ENCODE data around the gene NKX3-2.
A peak's percentile ranks its signal among the peaks of the same experiment; 100 is the strongest.

Gene NKX3-2

DNA sequence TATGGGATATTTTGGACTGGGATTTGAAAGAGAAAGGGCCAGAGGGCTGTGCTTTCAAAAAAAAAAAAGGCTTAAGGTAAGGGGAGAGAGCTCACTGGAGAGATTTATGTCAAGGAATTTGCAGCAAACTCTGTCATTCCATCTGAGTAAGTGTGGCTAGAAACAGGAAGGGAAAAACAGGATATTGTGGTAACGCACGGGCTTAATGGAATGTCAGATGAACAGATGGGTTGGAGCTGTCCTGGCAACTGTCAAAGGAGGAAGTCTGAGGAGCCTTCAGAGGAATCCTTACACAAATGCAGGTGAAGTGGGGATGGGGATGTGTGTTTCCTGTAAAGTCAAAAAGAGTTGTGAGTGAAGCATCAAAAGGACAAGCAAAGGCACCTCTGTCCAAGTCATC lies 15.1 kb upstream of the NKX3-2 start:
- TF ChIP-seq POLR2AphosphoS5 (IDR thresholded peaks at IDR 0.05; ENCODE audit: low read depth, low read length) (no peak), POLR2A (IDR thresholded peaks at IDR 0.05; ENCODE audit: low read depth, low read length) (no peak), TAF1 (IDR thresholded peaks at IDR 0.05; ENCODE audit: borderline replicate concordance, low read depth, low read length) (no peak)
- DNase-seq (ENCODE audit: insufficient read length) = no peak
- FAIRE-seq = no peak

- TF ChIP-seq POLR2AphosphoS5 (IDR thresholded peaks at IDR 0.05; ENCODE audit: low read depth, low read length) (no peak), TAF1 (IDR thresholded peaks at IDR 0.05; ENCODE audit: borderline replicate concordance, low read depth, low read length) (no peak), POLR2A (IDR thresholded peaks at IDR 0.05; ENCODE audit: low read depth, low read length) (no peak)
- FAIRE-seq (no peak), DNase-seq (ENCODE audit: insufficient read length) (no peak)
Observed at GRCh38 chr4:13558881-13559280, 14.6 kb upstream of the NKX3-2 start.

DNA sequence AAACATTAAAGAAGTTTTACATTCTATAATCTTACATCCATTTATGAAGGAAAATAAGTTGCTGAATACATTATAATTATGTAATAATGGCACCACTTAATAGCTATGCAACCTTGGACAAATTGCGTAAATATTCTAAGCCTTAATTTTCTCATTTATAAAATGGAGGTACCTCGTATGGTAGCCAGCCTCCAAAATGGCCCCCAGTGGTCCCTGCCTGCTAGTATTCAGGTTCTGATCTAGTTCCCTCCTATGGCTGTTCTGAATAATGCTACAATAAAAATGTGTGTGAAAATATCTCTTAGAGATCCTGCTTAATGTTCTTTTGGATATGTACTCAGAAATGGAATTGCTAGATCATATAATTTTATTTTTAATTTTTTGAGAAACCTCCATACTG lies 11.0 kb upstream of the NKX3-2 start:
- DNase-seq (ENCODE audit: insufficient read length) (no peak), FAIRE-seq (no peak)
- no peak for TF ChIP-seq POLR2A (IDR thresholded peaks at IDR 0.05; ENCODE audit: low read depth, low read length)
- no peak for TF ChIP-seq POLR2AphosphoS5 (IDR thresholded peaks at IDR 0.05; ENCODE audit: low read depth, low read length)
- no peak for TF ChIP-seq TAF1 (IDR thresholded peaks at IDR 0.05; ENCODE audit: borderline replicate concordance, low read depth, low read length)

DNA sequence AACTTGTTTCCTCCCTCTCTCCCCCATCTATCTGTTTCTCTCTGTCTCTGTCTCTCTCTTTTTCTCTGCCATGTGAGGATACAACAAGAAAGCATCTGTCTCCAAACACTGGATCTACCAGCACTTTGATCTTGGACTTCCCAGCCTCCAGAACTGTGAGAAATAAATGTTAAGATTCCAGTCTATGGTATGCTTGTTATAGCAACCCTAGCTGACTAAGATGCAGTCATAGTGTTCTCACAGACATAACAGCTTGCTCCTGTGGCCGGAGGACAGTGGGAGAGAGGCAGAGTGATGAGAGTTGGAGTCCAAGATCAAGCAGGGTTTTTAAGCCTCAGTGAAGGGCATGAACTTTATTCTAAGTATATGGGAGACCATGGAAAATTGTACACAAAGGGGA lies 8.8 kb upstream of the NKX3-2 start:
- FAIRE-seq = no peak
- DNase-seq (ENCODE audit: insufficient read length) = no peak
- TF ChIP-seq POLR2AphosphoS5 (IDR thresholded peaks at IDR 0.05; ENCODE audit: low read depth, low read length) (no peak), POLR2A (IDR thresholded peaks at IDR 0.05; ENCODE audit: low read depth, low read length) (no peak), TAF1 (IDR thresholded peaks at IDR 0.05; ENCODE audit: borderline replicate concordance, low read depth, low read length) (no peak)

GRCh38 chr4:13548984-13549546 lies 4.8 kb upstream of the NKX3-2 start:
- DNase-seq (ENCODE audit: insufficient read length) (peak; percentile 67), FAIRE-seq (peak; percentile 93)
- TF ChIP-seq POLR2AphosphoS5 (IDR thresholded peaks at IDR 0.05; ENCODE audit: low read depth, low read length) (no peak), TAF1 (IDR thresholded peaks at IDR 0.05; ENCODE audit: borderline replicate concordance, low read depth, low read length) (no peak), POLR2A (IDR thresholded peaks at IDR 0.05; ENCODE audit: low read depth, low read length) (no peak)

DNA sequence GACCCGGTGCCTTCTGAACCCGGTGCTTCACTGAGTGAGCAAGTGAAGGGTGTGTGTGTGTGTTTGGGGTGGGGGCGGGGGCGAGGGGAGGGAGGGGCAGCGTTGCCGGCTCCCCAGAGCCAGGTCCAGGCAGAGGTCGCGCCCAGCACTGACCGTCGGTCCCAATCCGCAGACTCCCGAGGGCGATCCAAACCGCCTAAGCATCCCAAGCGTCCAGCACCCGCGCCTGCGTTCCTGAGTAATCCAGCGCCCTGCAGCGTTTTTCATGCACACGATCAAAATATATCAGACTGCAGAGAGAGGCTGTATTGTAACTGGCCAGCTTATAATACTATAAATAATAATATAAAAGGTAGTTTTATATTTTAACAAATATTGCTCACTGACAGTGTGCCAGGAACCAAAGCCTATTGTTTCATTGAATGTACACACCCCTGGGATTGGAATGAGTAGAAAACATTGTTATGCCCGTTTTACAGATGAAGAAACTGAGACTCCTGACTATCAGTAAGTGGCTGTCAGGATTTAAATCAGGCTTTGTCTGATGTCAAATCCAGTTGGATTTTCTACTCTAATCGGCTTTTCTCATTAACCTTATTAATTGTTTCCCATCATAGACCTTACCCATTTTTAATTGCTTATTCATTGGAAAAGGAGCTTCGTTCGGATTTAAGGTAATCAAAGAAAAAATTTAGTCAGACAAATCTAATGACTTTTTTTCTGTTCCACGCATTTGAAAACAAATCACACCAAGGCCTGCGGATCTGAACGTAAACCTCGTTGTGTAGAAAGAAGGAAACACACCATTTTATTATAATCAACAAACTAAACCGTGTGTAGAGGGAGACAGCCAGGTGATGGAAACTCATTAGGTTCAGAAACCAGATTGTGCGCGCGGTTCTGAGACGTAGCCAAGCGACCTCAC lies 4.0 kb upstream of the NKX3-2 start:
- FAIRE-seq (no peak), DNase-seq (ENCODE audit: insufficient read length) (no peak)
- TF ChIP-seq POLR2AphosphoS5 (IDR thresholded peaks at IDR 0.05; ENCODE audit: low read depth, low read length) (no peak), TAF1 (IDR thresholded peaks at IDR 0.05; ENCODE audit: borderline replicate concordance, low read depth, low read length) (no peak), POLR2A (IDR thresholded peaks at IDR 0.05; ENCODE audit: low read depth, low read length) (no peak)

DNA sequence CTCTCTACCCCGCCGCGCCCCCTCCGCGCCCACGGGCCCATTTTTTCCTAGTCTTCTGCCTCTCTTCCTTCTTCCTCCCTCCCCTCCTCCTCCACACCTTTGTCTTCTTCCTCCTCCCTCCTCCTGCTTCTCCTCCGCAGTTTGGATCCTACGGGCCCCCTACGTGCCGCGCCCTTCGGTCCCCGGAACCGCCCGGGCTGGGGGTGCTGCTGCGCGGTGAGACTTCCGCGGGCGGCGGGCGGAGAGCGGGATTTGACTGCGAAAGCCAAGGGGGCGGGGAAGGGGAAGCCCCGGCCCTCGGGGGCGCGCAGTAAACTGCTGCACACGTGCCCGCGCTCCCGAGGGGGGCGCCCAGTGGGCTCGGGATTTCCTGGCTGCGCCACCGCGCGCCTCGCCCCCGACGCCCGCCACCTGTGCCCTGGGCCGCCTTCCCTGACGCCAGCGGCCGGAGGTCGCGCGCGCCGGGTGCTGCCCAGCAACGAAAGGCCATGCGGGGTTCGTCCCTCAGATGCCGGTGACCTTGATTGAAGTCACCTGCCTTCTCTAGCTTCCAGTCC lies 3.3 kb upstream of the NKX3-2 start:
- no peak for FAIRE-seq
- TF ChIP-seq POLR2AphosphoS5 (IDR thresholded peaks at IDR 0.05; ENCODE audit: low read depth, low read length) (no peak), TAF1 (IDR thresholded peaks at IDR 0.05; ENCODE audit: borderline replicate concordance, low read depth, low read length) (no peak), POLR2A (IDR thresholded peaks at IDR 0.05; ENCODE audit: low read depth, low read length) (no peak)
- peak; percentile 40 for DNase-seq (ENCODE audit: insufficient read length)

DNA sequence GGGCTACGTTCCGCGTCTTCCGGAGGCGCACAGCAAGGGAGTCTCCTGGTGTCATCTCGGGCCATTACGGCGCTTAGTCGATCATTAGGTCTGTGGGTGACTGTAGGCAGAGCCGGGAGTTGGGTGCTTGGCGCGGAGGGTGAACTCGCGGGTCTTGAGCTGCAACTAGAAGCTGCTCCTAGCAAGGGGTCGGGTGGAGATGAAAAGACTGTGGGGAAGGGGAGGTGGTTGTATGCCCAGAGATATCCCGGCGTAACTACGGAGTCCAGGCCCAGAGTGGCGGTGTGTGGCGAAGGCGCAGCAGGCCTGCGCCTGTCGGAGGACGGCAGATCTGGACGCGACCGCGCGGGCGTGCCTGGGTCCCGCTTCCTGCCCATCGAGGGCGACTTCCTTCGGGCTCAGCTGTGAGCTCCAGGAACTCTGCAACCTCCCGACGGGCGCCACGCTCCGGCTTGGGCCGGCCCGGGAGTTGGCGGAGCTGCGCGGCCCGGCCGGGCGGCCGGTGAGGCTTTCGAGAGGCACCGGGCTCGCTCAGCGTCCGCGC lies 2.7 kb upstream of the NKX3-2 start:
- peak; percentile 19 for DNase-seq (ENCODE audit: insufficient read length)
- TF ChIP-seq POLR2AphosphoS5 (IDR thresholded peaks at IDR 0.05; ENCODE audit: low read depth, low read length) (no peak), POLR2A (IDR thresholded peaks at IDR 0.05; ENCODE audit: low read depth, low read length) (no peak), TAF1 (IDR thresholded peaks at IDR 0.05; ENCODE audit: borderline replicate concordance, low read depth, low read length) (no peak)

DNA sequence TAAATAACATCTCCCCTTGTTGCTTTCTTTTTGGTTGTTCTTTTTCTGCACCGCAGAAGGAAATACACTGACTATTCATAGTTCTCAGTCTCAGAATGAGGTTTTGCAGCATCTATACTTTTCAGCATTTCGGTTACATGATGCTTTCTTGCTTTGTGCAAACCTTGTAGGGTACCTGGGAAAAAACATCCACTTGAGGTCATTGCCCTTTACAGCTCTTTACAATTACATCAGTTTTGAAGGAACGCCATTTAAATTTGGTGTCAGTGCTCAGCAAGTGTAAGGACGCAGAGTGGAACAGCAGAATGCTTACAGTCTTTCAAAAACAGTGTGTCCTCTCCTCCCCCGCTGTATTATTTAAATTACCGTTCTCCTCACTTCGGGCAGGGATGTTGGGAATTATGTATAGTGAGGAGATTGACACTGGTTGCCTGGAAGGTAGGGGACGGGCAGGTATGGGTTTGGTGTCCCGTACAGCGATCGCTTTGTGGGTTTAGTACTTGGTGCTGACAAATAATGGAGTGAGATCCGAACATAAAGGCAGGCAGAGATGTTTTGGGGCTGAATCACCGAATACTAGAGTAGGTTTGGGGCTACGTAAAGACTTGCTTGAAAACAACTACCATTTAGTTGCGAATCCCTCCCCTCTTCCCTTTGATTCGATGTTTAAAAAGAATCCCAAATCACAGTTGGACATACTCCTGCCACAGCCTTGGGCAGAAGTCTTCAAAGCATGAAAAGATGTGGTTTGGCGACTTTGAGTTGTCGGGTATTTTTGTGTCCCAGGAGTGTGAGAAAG lies 2.0 kb upstream of the NKX3-2 start:
- DNase-seq (ENCODE audit: insufficient read length) (no peak), FAIRE-seq (no peak)
- no peak for TF ChIP-seq POLR2AphosphoS5 (IDR thresholded peaks at IDR 0.05; ENCODE audit: low read depth, low read length)

More for the DNA sequence above, 2.7 kb upstream of the NKX3-2 start:
- FAIRE-seq = no peak

GRCh38 chr4:13545394-13545808 lies 1.1 kb upstream of the NKX3-2 start:
- TF ChIP-seq POLR2AphosphoS5 (IDR thresholded peaks at IDR 0.05; ENCODE audit: low read depth, low read length) (no peak), TAF1 (IDR thresholded peaks at IDR 0.05; ENCODE audit: borderline replicate concordance, low read depth, low read length) (no peak), POLR2A (IDR thresholded peaks at IDR 0.05; ENCODE audit: low read depth, low read length) (no peak)
- no peak for FAIRE-seq
- no peak for DNase-seq (ENCODE audit: insufficient read length)

Data from GM12892 (cell line).